ENCODE results near the gene HIVEP3.

DNA sequence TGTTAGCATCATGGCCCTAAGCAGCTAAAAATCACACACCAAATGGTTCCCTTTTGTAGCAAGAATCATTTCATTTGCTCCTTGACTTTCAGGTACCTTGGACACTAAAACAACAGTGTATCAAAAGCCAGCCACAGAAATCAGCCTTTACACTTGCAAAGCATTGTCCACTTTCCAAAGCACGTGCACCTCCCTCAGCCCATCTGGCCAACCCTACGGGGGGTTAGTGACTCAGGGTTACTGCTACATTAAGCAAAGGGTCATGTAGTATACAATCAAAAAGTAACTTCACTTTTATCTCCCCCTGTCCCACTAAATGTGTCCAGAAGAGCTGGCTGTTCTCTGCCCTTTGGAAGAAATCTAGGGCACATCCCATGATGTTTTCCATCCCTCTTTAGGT, 149.7 kb downstream of the HIVEP3 start:
- TF ChIP-seq POLR2AphosphoS5 (IDR thresholded peaks at IDR 0.05; ENCODE audit: low read depth, low read length) (no peak), SIN3A (IDR thresholded peaks at IDR 0.05; ENCODE audit: borderline replicate concordance, insufficient read depth, low read length) (no peak)
